Fibroblast of skin of scalp (primary cell): ENCODE measurements around the gene CYP2F1. TPM values are rescaled to one million over a fixed set of nuclear protein-coding genes. Genes with fewer than 3 reads are reported as not detected.
A peak's percentile ranks its signal among the peaks of the same experiment; 100 is the strongest.
"Not testable (repeated sequence)": the region's sequence is repeated elsewhere in the genome, so short reads cannot be mapped to it uniquely, and the experiment has no call there.

Source experiments
- DNase-seq: peaks from one replicate; pipeline ENCODE4 v3.0.0-alpha.2; 2013
- polyA plus RNA-seq, 2 experiments: library from polyadenylated mRNA; unstranded; fragments of 120-200 nt; gene quantifications; one replicate each; pipeline ENCODE4 v1.2.1, GENCODE V29; 2013; ENCODE audit not compliant: insufficient read length in 2 of 2

Gene CYP2F1
- not detected for polyA plus RNA-seq (2013, experiment 1 of 2; ENCODE audit: insufficient read length)
- polyA plus RNA-seq (2013, experiment 2 of 2; ENCODE audit: insufficient read length): not detected

- no peak for DNase-seq
These were observed at the start of gene CYP2F1 for GRCh38 chr19:41114132-41114531. CYP2F1 (plus strand) TSS chr19:41114432; CDS start chr19:41116189, 1,757 bp downstream.

- DNase-seq: peak; percentile 23
These were observed 49.2 kb upstream of the CYP2F1 start for GRCh38 chr19:41064974-41065569.

- DNase-seq: no peak
These were observed 37.9 kb upstream of the CYP2F1 start for GRCh38 chr19:41076286-41076685.

- no peak for DNase-seq
These were observed 30.7 kb upstream of the CYP2F1 start for GRCh38 chr19:41083516-41083915.

GRCh38 chr19:41085748-41086415 is 28.4 kb upstream of the CYP2F1 start:
- no peak for DNase-seq

GRCh38 chr19:41088151-41088550 is 26.1 kb upstream of the CYP2F1 start, which contains the start of gene CYP2A13:
CYP2A13 (plus strand) TSS chr19:41088451; CDS start chr19:41088472, 21 bp downstream.
- no peak for DNase-seq

- no peak for DNase-seq
These were observed 24.3 kb upstream of the CYP2F1 start for GRCh38 chr19:41089959-41090358.

- no peak for DNase-seq
These were observed 18.5 kb upstream of the CYP2F1 start for GRCh38 chr19:41095703-41096102.

GRCh38 chr19:41096353-41096752 is 17.9 kb upstream of the CYP2F1 start:
- no peak for DNase-seq

GRCh38 chr19:41097302-41097701 is 16.9 kb upstream of the CYP2F1 start:
- no peak for DNase-seq

- DNase-seq: no peak
These were observed 15.5 kb upstream of the CYP2F1 start for GRCh38 chr19:41098762-41099161.

GRCh38 chr19:41102210-41102609 is 12.0 kb upstream of the CYP2F1 start:
- DNase-seq: not testable (repeated sequence)

- DNase-seq: no peak
These were observed 8.1 kb upstream of the CYP2F1 start for GRCh38 chr19:41106177-41106576.

GRCh38 chr19:41111296-41111695 is 2.9 kb upstream of the CYP2F1 start:
- DNase-seq: no peak

- no peak for DNase-seq
These were observed 2.4 kb upstream of the CYP2F1 start for GRCh38 chr19:41111750-41112295.

GRCh38 chr19:41112728-41113290 is 1.4 kb upstream of the CYP2F1 start:
- DNase-seq: no peak

- DNase-seq: no peak
These were observed 2.0 kb downstream of the CYP2F1 start for GRCh38 chr19:41116261-41116660.

- not testable (repeated sequence) for DNase-seq
These were observed 7.0 kb downstream of the CYP2F1 start for GRCh38 chr19:41120929-41121911.

GRCh38 chr19:41122846-41123245 is 8.6 kb downstream of the CYP2F1 start:
- DNase-seq: not testable (repeated sequence)

GRCh38 chr19:41123716-41124294 is 9.6 kb downstream of the CYP2F1 start:
- DNase-seq: no peak

GRCh38 chr19:41126765-41127203 is 12.6 kb downstream of the CYP2F1 start:
- not testable (repeated sequence) for DNase-seq

- not testable (repeated sequence) for DNase-seq
These were observed 13.1 kb downstream of the CYP2F1 start for GRCh38 chr19:41127362-41127761.
